ENCODE measurements around the gene WDR64.
"Not testable (repeated sequence)": the region's sequence is repeated elsewhere in the genome, so short reads cannot be mapped to it uniquely, and the experiment has no call there.

Gene WDR64

DNA sequence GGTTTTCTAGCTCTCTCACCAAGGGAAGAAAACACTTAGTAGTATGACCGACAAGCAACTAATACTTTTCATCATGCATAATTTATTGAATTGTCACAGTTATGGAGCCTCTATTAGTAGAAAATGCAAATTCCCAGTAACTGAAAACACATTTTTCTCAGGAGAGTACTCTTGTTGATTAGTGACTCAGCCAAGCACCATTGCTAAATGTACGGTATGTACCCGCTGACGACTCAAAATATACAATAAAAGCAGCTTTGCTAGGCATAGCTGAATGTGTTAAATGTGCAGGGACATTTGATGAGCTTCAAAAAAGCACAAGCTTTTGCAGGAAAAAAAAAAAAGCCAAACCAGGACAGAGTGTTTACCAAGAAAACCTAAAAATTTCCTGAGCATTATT lies 63.9 kb downstream of the WDR64 start:
- no peak overlapping the region; the same call in 1 of the 2 replicates for H3K4me3 ChIP-seq (ENCODE audit: low read depth, low read length)
- peak overlapping the region; percentile 43 for H2AFZ ChIP-seq (ENCODE audit: low read length, unreplicated experiment)
- peaks cover 34% of the 10 kb centered on the region for H3K4me1 ChIP-seq (ENCODE audit: control insufficient read depth, insufficient read depth, low read length, unreplicated experiment)
- H3K36me3 ChIP-seq (ENCODE audit: insufficient read depth, low read length) = no peaks in the 10 kb centered on the region
- H3K27me3 ChIP-seq (ENCODE audit: insufficient read depth, low read length) = no peaks in the 10 kb centered on the region
- peak overlapping the region; percentile 70 for H3K27ac ChIP-seq (ENCODE audit: low read depth, low read length)
- no peaks in the 10 kb centered on the region for H3K79me2 ChIP-seq (ENCODE audit: control insufficient read depth, insufficient read depth, low read length, unreplicated experiment)

DNA sequence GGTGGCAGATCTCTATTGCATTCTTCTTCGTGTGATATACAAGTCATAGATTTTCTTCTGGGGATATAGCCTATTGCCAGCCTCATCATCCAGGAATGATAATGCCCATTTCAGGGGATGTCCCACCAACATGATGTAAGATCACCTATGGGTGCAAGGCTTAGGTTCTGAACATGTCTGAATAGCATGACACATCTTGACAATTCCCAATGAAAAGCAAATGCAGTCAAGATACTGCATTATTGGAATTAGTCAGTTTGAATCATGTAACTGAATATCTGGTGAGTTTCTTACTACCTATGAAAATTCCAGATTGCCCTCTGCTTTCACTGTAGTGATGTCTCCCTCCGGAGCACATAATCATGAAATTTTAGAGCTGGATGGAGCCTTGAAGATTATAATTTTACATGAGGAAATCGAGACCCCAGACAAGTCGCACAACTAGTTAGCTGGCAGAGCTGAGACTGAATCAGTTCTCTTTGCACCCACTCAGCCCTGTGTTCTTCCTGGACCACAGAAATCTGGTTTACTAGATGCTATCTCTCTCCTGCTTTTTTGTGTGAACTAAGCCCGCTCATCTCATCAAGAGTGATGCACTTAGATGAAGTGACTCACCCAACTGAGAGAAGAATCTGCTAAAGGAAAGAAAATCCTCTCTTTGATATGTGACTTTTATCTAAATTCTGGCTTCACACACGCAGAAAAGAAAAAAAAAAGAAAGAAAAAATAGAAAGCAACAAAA lies 65.0 kb downstream of the WDR64 start:
- Histone ChIP-seq H3K27ac (ENCODE audit: low read depth, low read length) (peak overlapping the region; percentile 15), H3K36me3 (ENCODE audit: insufficient read depth, low read length) (no peaks in the 10 kb centered on the region), H2AFZ (ENCODE audit: low read length, unreplicated experiment) (peak overlapping the region; percentile 15)

DNA sequence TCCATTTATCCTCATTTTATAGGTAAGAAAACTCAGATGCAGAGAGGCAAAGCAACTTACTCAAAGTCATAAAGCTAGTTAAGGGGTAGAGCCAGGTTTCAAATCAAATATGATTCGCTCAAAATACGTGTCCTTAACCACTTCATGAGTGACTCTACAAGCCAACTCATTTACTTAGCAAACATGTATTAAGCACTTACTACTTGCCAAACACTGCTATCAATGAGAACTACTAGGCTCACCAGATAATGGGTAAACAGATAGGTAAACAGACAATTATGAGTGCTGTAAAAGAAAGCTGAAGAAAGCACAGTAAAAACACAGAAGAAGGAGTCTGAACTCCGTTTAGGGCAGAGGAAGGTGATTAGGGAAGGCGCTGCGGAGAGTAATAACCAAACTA lies 65.9 kb downstream of the WDR64 start:
- H3K4me3 ChIP-seq (ENCODE audit: low read depth, low read length) = no peak overlapping the region
- H3K27ac ChIP-seq (ENCODE audit: low read depth, low read length) = no peak overlapping the region
- no peak overlapping the region for H2AFZ ChIP-seq (ENCODE audit: low read length, unreplicated experiment)
- H3K4me1 ChIP-seq (ENCODE audit: control insufficient read depth, insufficient read depth, low read length, unreplicated experiment) = peaks cover 34% of the 10 kb centered on the region
- H3K36me3 ChIP-seq (ENCODE audit: insufficient read depth, low read length) = no peaks in the 10 kb centered on the region
- no peaks in the 10 kb centered on the region for H3K79me2 ChIP-seq (ENCODE audit: control insufficient read depth, insufficient read depth, low read length, unreplicated experiment)
- no peaks in the 10 kb centered on the region for H3K27me3 ChIP-seq (ENCODE audit: insufficient read depth, low read length)

More for the DNA sequence above, 65.0 kb downstream of the WDR64 start:
- Histone ChIP-seq H3K4me3 (ENCODE audit: low read depth, low read length) (no peak overlapping the region), H3K27me3 (ENCODE audit: insufficient read depth, low read length) (no peaks in the 10 kb centered on the region), H3K79me2 (ENCODE audit: control insufficient read depth, insufficient read depth, low read length, unreplicated experiment) (no peaks in the 10 kb centered on the region), H3K4me1 (ENCODE audit: control insufficient read depth, insufficient read depth, low read length, unreplicated experiment) (peaks cover 34% of the 10 kb centered on the region)

DNA sequence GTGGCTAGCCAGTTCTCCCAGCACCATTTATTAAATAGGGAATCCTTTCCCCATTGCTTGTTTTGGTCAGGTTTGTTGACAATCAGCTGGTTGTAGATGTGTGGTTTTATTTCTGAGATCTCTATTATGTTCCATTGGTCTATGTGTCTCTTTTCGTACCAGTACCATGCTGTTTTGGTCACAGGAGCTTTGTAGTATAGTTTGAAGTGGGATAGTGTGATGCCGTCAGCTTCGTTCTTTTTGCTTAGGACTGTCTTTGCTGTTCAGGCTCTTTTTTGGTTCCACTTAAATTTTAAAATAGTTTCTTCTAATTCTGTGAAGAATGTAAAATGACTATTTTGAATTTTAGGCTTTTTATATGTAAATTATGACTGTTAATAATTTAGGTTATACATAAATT lies 68.9 kb downstream of the WDR64 start:
- no peaks in the 10 kb centered on the region for H3K36me3 ChIP-seq (ENCODE audit: insufficient read depth, low read length)
- no peaks in the 10 kb centered on the region for H3K79me2 ChIP-seq (ENCODE audit: control insufficient read depth, insufficient read depth, low read length, unreplicated experiment)
- peaks cover 20% of the 10 kb centered on the region for H3K4me1 ChIP-seq (ENCODE audit: control insufficient read depth, insufficient read depth, low read length, unreplicated experiment)
- no peaks in the 10 kb centered on the region for H3K27me3 ChIP-seq (ENCODE audit: insufficient read depth, low read length)
- no peak overlapping the region for H3K27ac ChIP-seq (ENCODE audit: low read depth, low read length)
- H3K4me3 ChIP-seq (ENCODE audit: low read depth, low read length) = no peak overlapping the region
- no peak overlapping the region for H2AFZ ChIP-seq (ENCODE audit: low read length, unreplicated experiment)

DNA sequence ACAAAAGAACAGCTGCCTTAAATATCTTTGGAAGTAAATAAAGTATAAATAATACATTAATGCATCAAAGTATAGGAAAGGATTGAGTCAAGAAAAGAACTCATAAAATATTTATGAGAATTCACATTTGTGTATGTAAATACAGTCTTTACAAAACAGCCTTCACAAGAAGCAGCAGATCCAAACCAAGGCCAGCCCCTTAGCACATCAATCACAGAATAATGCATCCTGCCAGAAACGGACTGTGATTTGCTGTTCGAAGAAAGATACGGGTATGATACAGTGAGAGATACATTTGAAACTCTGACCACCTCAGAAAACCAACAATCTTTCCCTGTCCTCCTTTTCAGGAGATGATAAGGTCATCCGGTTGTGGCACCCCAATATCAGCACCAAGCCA lies 70.9 kb downstream of the WDR64 start:
- Histone ChIP-seq H3K79me2 (ENCODE audit: control insufficient read depth, insufficient read depth, low read length, unreplicated experiment) (no peaks in the 10 kb centered on the region), H3K27me3 (ENCODE audit: insufficient read depth, low read length) (no peaks in the 10 kb centered on the region), H2AFZ (ENCODE audit: low read length, unreplicated experiment) (no peak overlapping the region), H3K4me1 (ENCODE audit: control insufficient read depth, insufficient read depth, low read length, unreplicated experiment) (peaks cover under 1% of the 10 kb centered on the region), H3K4me3 (ENCODE audit: low read depth, low read length) (no peak overlapping the region), H3K36me3 (ENCODE audit: insufficient read depth, low read length) (no peaks in the 10 kb centered on the region), H3K27ac (ENCODE audit: low read depth, low read length) (no peak overlapping the region)

DNA sequence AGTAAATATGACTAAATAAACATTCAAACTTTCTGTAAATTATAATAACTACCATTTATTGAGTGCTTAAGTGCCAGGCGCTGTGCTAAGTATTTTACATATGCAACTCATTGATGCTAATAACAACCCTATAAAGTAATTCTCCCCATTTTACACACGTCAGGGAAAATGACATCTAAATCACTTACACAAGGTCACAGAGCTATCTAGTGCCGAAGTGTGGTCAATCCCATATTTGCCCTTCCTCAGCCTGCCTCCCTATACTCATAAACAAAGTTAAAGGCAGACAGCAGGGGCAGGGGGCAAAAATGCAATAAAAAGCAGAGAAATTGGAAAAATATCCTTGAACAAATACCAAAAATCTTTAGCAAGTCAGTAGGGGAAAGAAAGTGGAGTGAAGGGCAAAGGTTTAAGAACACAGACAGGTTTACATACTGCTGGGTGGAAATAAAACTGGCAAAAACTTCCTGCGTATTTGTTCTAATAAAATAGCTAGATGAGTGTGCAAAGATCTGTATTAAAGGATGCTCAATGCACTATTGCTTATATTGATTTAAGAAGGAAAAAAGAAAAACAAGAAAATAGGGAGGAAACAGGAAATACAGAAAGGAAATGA lies 72.8 kb downstream of the WDR64 start:
- H3K27me3 ChIP-seq (ENCODE audit: insufficient read depth, low read length) = no peaks in the 10 kb centered on the region
- no peaks in the 10 kb centered on the region for H3K4me1 ChIP-seq (ENCODE audit: control insufficient read depth, insufficient read depth, low read length, unreplicated experiment)
- H3K4me3 ChIP-seq (ENCODE audit: low read depth, low read length) = no peak overlapping the region
- no peak overlapping the region for H2AFZ ChIP-seq (ENCODE audit: low read length, unreplicated experiment)
- H3K79me2 ChIP-seq (ENCODE audit: control insufficient read depth, insufficient read depth, low read length, unreplicated experiment) = no peaks in the 10 kb centered on the region
- H3K27ac ChIP-seq (ENCODE audit: low read depth, low read length) = no peak overlapping the region
- H3K36me3 ChIP-seq (ENCODE audit: insufficient read depth, low read length) = no peaks in the 10 kb centered on the region

DNA sequence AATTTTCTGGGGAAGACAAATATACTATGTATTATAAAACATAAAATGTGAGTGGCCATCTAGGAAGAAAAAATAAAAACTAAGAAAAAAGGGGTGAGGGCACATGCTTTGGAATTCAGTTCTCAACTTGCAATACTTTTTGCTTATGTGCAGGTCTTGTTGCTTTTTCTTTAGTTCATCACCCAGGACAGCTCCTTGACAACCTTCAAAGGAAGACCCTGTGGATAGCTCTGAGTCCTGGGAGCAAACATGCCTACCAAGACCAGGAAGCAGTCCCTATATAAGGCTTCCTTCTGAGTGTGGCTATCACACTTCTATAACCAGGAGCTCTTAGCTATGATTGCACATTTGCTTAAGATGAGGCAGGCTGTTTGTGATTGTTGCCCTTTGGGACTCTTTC lies 78.0 kb downstream of the WDR64 start:
- no peaks in the 10 kb centered on the region for H3K4me1 ChIP-seq (ENCODE audit: control insufficient read depth, insufficient read depth, low read length, unreplicated experiment)
- H3K36me3 ChIP-seq (ENCODE audit: insufficient read depth, low read length) = no peaks in the 10 kb centered on the region
- no peaks in the 10 kb centered on the region for H3K79me2 ChIP-seq (ENCODE audit: control insufficient read depth, insufficient read depth, low read length, unreplicated experiment)
- H3K4me3 ChIP-seq (ENCODE audit: low read depth, low read length) = no peak overlapping the region
- H3K27me3 ChIP-seq (ENCODE audit: insufficient read depth, low read length) = no peaks in the 10 kb centered on the region
- H2AFZ ChIP-seq (ENCODE audit: low read length, unreplicated experiment) = no peak overlapping the region
- H3K27ac ChIP-seq (ENCODE audit: low read depth, low read length) = no peak overlapping the region

DNA sequence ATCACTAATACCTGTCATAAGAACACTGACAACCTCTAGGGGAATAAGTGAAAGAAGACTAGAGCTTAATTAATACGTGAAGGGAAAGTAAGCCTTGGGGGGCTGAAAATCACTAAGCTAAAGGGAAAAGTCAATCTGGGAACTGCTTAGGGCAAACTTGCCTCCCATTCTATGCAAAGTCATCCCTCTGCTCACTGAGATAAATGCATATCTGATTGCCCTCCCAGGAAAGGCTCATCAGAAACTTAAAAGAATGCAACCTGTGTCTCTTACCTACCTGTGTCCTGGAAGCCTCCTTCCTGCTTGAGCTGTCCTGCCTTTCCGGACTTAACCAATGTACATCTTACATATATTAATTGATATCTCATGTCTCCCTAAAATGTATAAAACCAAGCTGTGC lies 81.8 kb downstream of the WDR64 start:
- no peaks in the 10 kb centered on the region for H3K36me3 ChIP-seq (ENCODE audit: insufficient read depth, low read length)
- no peak overlapping the region for H3K27ac ChIP-seq (ENCODE audit: low read depth, low read length)
- no peak overlapping the region for H3K4me3 ChIP-seq (ENCODE audit: low read depth, low read length)
- H3K27me3 ChIP-seq (ENCODE audit: insufficient read depth, low read length) = no peaks in the 10 kb centered on the region
- no peak overlapping the region for H2AFZ ChIP-seq (ENCODE audit: low read length, unreplicated experiment)
- H3K79me2 ChIP-seq (ENCODE audit: control insufficient read depth, insufficient read depth, low read length, unreplicated experiment) = no peaks in the 10 kb centered on the region
- no peaks in the 10 kb centered on the region for H3K4me1 ChIP-seq (ENCODE audit: control insufficient read depth, insufficient read depth, low read length, unreplicated experiment)

DNA sequence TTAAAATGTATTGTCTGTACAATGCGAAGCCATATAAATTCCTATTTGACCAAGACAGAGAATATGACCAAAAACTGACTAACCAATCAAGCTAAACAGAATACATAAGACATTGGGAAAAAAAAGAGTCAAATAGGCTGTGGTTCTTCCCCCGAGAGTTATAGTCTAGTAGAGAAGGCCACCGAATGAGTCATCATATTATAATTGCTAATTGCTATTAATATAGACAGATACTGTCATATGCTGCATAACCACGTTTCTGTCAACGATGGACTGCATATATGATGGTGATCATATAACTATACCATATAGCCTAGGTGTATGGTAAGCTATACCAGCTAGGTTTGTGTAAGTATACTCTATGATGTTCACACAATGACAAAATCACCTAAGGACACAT lies 82.5 kb downstream of the WDR64 start:
- no peaks in the 10 kb centered on the region for H3K79me2 ChIP-seq (ENCODE audit: control insufficient read depth, insufficient read depth, low read length, unreplicated experiment)
- H2AFZ ChIP-seq (ENCODE audit: low read length, unreplicated experiment) = no peak overlapping the region
- no peak overlapping the region for H3K4me3 ChIP-seq (ENCODE audit: low read depth, low read length)
- H3K36me3 ChIP-seq (ENCODE audit: insufficient read depth, low read length) = no peaks in the 10 kb centered on the region
- no peaks in the 10 kb centered on the region for H3K27me3 ChIP-seq (ENCODE audit: insufficient read depth, low read length)
- no peak overlapping the region for H3K27ac ChIP-seq (ENCODE audit: low read depth, low read length)
- H3K4me1 ChIP-seq (ENCODE audit: control insufficient read depth, insufficient read depth, low read length, unreplicated experiment) = no peaks in the 10 kb centered on the region

DNA sequence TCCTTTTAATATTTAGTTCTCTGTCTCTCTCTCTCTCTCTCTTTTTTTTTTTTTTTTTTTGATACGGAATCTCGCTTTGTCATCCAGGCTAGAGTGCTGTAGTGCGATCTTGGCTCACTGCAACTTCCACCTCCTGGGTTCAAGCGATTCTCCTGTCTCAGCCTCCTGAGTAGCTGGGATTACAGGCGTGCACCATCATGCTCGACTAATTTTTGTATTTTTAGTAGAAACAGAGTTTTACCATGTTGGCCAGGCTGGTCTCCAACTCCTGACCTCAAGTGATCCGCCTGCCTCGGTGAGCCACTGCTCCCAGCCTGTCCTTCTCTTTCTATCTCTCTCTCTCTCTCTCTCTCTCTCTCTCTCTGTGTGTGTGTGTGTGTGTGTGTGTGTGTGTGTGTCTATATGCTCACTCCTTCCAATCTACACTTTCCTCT lies 83.4 kb downstream of the WDR64 start:
- not testable (repeated sequence) for H3K4me3 ChIP-seq (ENCODE audit: low read depth, low read length); H3K79me2 ChIP-seq (ENCODE audit: control insufficient read depth, insufficient read depth, low read length, unreplicated experiment); H2AFZ ChIP-seq (ENCODE audit: low read length, unreplicated experiment); H3K27me3 ChIP-seq (ENCODE audit: insufficient read depth, low read length); H3K36me3 ChIP-seq (ENCODE audit: insufficient read depth, low read length); H3K4me1 ChIP-seq (ENCODE audit: control insufficient read depth, insufficient read depth, low read length, unreplicated experiment); H3K27ac ChIP-seq (ENCODE audit: low read depth, low read length)

DNA sequence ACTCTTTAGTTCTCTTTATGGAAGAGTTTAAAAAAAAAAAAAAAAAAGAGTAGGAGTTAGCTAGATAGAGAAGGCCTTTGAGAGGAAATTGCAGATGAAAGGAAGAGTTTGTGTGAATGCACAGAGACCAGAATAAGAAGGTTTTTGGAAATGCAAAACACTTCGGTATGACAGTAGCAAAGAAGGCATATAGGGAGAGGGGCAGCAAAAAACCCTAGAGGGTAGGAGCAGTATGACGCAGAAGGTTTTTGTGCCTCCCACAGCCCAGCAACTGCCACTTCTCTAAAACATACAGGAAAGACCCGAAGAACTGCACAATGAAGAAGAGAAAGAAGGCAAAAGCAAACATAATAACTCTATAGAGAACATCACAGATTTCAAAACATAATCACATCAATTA lies 84.3 kb downstream of the WDR64 start:
- Histone ChIP-seq H2AFZ (ENCODE audit: low read length, unreplicated experiment) (no peak overlapping the region), H3K4me3 (ENCODE audit: low read depth, low read length) (no peak overlapping the region), H3K36me3 (ENCODE audit: insufficient read depth, low read length) (no peaks in the 10 kb centered on the region), H3K27ac (ENCODE audit: low read depth, low read length) (no peak overlapping the region), H3K79me2 (ENCODE audit: control insufficient read depth, insufficient read depth, low read length, unreplicated experiment) (no peaks in the 10 kb centered on the region), H3K4me1 (ENCODE audit: control insufficient read depth, insufficient read depth, low read length, unreplicated experiment) (no peaks in the 10 kb centered on the region), H3K27me3 (ENCODE audit: insufficient read depth, low read length) (no peaks in the 10 kb centered on the region)
